ENCODE measurements around the gene IKZF1. TPM values are rescaled to one million over a fixed set of nuclear protein-coding genes. Genes with fewer than 3 reads are reported as not detected.

IKZF1 gene
- total and polyA plus RNA-seq, 2 donors (not counting 1 experiment from before 2014, with no cell fraction given) = 0.01 TPM; not detected in 1

DNA sequence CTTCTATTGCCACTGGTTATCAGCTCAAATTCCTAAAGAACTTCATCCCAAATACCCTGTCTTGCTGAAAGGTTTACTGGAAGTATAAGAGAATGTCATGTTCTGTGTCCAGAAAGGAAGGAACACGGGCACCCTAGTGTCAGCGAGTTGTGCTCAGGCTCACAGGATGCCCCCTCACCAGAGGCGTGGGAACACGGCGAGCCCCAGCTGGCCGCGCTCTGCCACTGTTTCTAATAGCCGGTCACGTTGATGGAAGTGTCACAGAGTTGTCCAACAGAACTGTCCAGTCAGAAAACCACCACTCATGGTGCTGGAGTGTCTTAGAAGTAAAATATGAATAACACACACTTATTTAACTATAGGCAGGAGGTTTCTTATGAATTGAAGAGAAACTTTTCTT is 72.8 kb downstream of the IKZF1 start:
- H3K9me3 ChIP-seq (ENCODE audit: control insufficient read depth, insufficient read depth, low read depth, low read length) = no peaks in the 10 kb centered on the region
- H3K27ac ChIP-seq (ENCODE audit: insufficient read depth, low read length) = no peak overlapping the region
- no peak overlapping the region for H3K9ac ChIP-seq (ENCODE audit: insufficient read depth, low read length)
- H3K4me2 ChIP-seq (ENCODE audit: extremely low read depth, insufficient read depth, low read length) = no peak overlapping the region
- TF ChIP-seq, protein P1, sequence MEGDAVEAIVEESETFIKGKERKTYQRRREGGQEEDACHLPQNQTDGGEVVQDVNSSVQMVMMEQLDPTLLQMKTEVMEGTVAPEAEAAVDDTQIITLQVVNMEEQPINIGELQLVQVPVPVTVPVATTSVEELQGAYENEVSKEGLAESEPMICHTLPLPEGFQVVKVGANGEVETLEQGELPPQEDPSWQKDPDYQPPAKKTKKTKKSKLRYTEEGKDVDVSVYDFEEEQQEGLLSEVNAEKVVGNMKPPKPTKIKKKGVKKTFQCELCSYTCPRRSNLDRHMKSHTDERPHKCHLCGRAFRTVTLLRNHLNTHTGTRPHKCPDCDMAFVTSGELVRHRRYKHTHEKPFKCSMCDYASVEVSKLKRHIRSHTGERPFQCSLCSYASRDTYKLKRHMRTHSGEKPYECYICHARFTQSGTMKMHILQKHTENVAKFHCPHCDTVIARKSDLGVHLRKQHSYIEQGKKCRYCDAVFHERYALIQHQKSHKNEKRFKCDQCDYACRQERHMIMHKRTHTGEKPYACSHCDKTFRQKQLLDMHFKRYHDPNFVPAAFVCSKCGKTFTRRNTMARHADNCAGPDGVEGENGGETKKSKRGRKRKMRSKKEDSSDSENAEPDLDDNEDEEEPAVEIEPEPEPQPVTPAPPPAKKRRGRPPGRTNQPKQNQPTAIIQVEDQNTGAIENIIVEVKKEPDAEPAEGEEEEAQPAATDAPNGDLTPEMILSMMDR (conservative IDR thresholded peaks at IDR 0.05 in 1 of 2, IDR thresholded peaks at IDR 0.05 in 1 of 2; ENCODE audit: low read depth in 1 of 2, low read length in 2 of 2) = no peak
- no peak for TF ChIP-seq EZH2 (IDR thresholded peaks at IDR 0.05; ENCODE audit: low read length, missing control alignments)
- H3K4me3 ChIP-seq (replicated peaks in 1 of 4; ENCODE audit: control extremely low read depth in 1 of 4, insufficient read depth in 1 of 4, low read depth in 3 of 4, low read length in 4 of 4) = no peak overlapping the region
- H2AFZ ChIP-seq (ENCODE audit: low read length) = no peak overlapping the region
- no peaks in the 10 kb centered on the region for H3K36me3 ChIP-seq (ENCODE audit: control insufficient read depth, insufficient read depth, low read length)
- H3K79me2 ChIP-seq (ENCODE audit: control insufficient read depth, insufficient read depth, low read length) = no peaks in the 10 kb centered on the region
- no peaks in the 10 kb centered on the region for H4K20me1 ChIP-seq (ENCODE audit: control insufficient read depth, extremely low read depth, insufficient read depth, low read length)
- no peaks in the 10 kb centered on the region for H3K27me3 ChIP-seq (ENCODE audit: control insufficient read depth, insufficient read depth, low read length)
- no peak for DNase-seq (ENCODE audit: low read depth in 2 of 2)
- H3K4me1 ChIP-seq (ENCODE audit: control insufficient read depth, extremely low read depth, insufficient read depth, low read length) = no peaks in the 10 kb centered on the region

DNA sequence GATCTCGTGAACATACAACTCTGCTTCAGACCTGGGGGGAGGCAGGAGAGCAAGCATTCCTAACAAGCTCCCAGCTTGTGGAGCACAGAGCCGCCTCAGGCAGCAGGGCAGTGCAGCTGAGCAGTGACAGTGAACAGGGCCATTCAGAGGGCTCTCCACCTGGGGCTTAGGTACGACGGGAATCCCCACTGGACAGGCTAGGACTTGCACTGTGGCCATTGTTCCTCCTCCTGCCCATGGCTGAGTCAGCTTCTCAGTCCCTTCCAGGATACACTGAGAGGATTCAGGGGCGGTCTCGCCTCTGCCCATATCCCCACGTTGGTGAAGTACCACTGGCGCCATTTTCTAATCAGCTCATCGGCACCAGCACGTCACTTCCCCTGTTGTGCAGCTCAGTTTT is 74.6 kb downstream of the IKZF1 start:
- Histone ChIP-seq H3K4me1 (ENCODE audit: control insufficient read depth, extremely low read depth, insufficient read depth, low read length) (no peaks in the 10 kb centered on the region), H3K27me3 (ENCODE audit: control insufficient read depth, insufficient read depth, low read length) (no peaks in the 10 kb centered on the region), H3K36me3 (ENCODE audit: control insufficient read depth, insufficient read depth, low read length) (no peaks in the 10 kb centered on the region), H3K4me3 (replicated peaks in 1 of 4; ENCODE audit: control extremely low read depth in 1 of 4, insufficient read depth in 1 of 4, low read depth in 3 of 4, low read length in 4 of 4) (no peak overlapping the region), H3K4me2 (ENCODE audit: extremely low read depth, insufficient read depth, low read length) (no peak overlapping the region), H3K9ac (ENCODE audit: insufficient read depth, low read length) (no peak overlapping the region), H3K9me3 (ENCODE audit: control insufficient read depth, insufficient read depth, low read depth, low read length) (no peaks in the 10 kb centered on the region), H3K79me2 (ENCODE audit: control insufficient read depth, insufficient read depth, low read length) (no peaks in the 10 kb centered on the region), H2AFZ (ENCODE audit: low read length) (no peak overlapping the region), H3K27ac (ENCODE audit: insufficient read depth, low read length) (no peak overlapping the region), H4K20me1 (ENCODE audit: control insufficient read depth, extremely low read depth, insufficient read depth, low read length) (no peaks in the 10 kb centered on the region)
- no peak for TF ChIP-seq EZH2 (IDR thresholded peaks at IDR 0.05; ENCODE audit: low read length, missing control alignments)
- TF ChIP-seq, protein P1 (conservative IDR thresholded peaks at IDR 0.05 in 1 of 2, IDR thresholded peaks at IDR 0.05 in 1 of 2; ENCODE audit: low read depth in 1 of 2, low read length in 2 of 2) = no peak
- DNase-seq (ENCODE audit: low read depth in 2 of 2) = no peak

DNA sequence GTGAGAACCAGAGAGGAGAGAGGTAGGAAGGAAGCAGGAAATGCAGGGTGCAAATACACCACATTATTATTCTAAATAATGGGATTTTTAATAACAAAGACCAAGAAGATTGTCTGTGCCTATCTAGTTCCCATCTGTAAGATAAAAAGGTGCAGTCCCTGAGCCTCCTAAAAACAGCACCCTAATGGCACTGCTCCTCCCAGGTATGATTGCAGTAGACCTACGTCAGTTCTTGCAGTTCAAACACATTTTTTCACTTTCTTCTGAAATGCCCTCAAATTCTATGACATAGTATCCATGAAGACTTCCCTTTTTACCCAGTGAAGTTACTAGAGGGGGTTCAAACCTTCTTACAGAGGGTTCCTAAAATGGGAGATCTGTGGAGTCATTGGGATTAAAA is 75.0 kb downstream of the IKZF1 start:
- Histone ChIP-seq H2AFZ (ENCODE audit: low read length) (no peak overlapping the region), H3K27ac (ENCODE audit: insufficient read depth, low read length) (no peak overlapping the region), H3K4me3 (replicated peaks in 1 of 4; ENCODE audit: control extremely low read depth in 1 of 4, insufficient read depth in 1 of 4, low read depth in 3 of 4, low read length in 4 of 4) (no peak overlapping the region), H3K36me3 (ENCODE audit: control insufficient read depth, insufficient read depth, low read length) (no peaks in the 10 kb centered on the region), H3K79me2 (ENCODE audit: control insufficient read depth, insufficient read depth, low read length) (no peaks in the 10 kb centered on the region), H3K27me3 (ENCODE audit: control insufficient read depth, insufficient read depth, low read length) (no peaks in the 10 kb centered on the region), H3K4me1 (ENCODE audit: control insufficient read depth, extremely low read depth, insufficient read depth, low read length) (no peaks in the 10 kb centered on the region), H3K9ac (ENCODE audit: insufficient read depth, low read length) (no peak overlapping the region), H4K20me1 (ENCODE audit: control insufficient read depth, extremely low read depth, insufficient read depth, low read length) (no peaks in the 10 kb centered on the region), H3K9me3 (ENCODE audit: control insufficient read depth, insufficient read depth, low read depth, low read length) (no peaks in the 10 kb centered on the region), H3K4me2 (ENCODE audit: extremely low read depth, insufficient read depth, low read length) (no peak overlapping the region)
- TF ChIP-seq EZH2 (IDR thresholded peaks at IDR 0.05; ENCODE audit: low read length, missing control alignments) = no peak
- TF ChIP-seq, protein P1 (conservative IDR thresholded peaks at IDR 0.05 in 1 of 2, IDR thresholded peaks at IDR 0.05 in 1 of 2; ENCODE audit: low read depth in 1 of 2, low read length in 2 of 2) = no peak
- no peak for DNase-seq (ENCODE audit: low read depth in 2 of 2)
